HEK293 (cell line): Measurements from ENCODE around the gene OSBPL10.

Source experiments
- CTCF ChIP-seq: fragments of 450-650 bp; formaldehyde crosslinking; IDR thresholded peaks from 2 replicates; pipeline ENCODE4 v1.5.1; 2016; ENCODE audit warnings: missing biosample characterization, missing genetic modification characterization
- IKZF3 ChIP-seq: fragments of 450-650 bp; IDR thresholded peaks from 2 replicates; pipeline ENCODE4 v1.5.0; 2018; ENCODE audit warnings: missing biosample characterization, mild to moderate bottlenecking, missing genetic modification characterization, moderate library complexity
- ZNF274 ChIP-seq, 2 experiments: fragments of 200-500 bp in 1 of 2; fragments of 450-650 bp in 1 of 2; sonication (Bioruptor generic) in 1 of 2; formaldehyde crosslinking in 1 of 2; IDR thresholded peaks; 2 replicates each; pipeline versions ENCODE4 v1.5.1 to v1.6.1; 2014 to 2016; ENCODE audit warnings: borderline replicate concordance in 1 of 2, inconsistent platforms in 1 of 2, low read length in 1 of 2, missing biosample characterization in 1 of 2, missing genetic modification characterization in 1 of 2

GRCh38 chr3:31829826-31830426 lies 151.1 kb downstream of the OSBPL10 start:
- TF ChIP-seq ZNF274 (IDR thresholded peaks at IDR 0.05; ENCODE audit: low read length) (no peak), ZNF274 (tag by site-specific recombination; IDR thresholded peaks at IDR 0.05; ENCODE audit: borderline replicate concordance) (no peak), CTCF (tag by site-specific recombination) (no peak), IKZF3 (tag by site-specific recombination) (no peak)
